CD4-positive, alpha-beta T cell treated with Interleukin-6 at 100 ng/mL for 8 hours (primary cell): ENCODE measurements around the gene SLC12A2.

Experiments
- DNase-seq: peaks from one replicate; pipeline ENCODE4 v3.0.0-alpha.2; 2020; ENCODE audit warnings: mixed read lengths, low spot score

SLC12A2 gene

DNA sequence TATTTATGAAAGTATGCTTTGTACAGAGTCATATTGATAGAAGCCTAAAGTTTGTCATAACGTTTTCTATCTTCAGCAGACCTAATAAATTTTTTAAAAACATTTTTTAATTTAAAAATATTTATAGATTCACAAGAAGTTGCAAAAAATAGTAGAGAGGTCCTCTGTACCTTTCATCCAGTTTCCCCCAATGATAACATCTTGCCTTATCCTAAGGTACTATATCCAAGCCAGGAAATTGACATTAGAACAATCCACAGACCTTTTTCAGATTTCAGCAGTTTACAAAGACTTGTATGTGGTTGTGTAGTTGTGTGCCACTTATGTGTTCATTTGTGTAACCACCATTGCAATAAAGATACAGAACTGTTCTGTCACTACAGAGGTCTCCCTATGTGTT, 88.5 kb downstream of the SLC12A2 start:
- no peak for DNase-seq

DNA sequence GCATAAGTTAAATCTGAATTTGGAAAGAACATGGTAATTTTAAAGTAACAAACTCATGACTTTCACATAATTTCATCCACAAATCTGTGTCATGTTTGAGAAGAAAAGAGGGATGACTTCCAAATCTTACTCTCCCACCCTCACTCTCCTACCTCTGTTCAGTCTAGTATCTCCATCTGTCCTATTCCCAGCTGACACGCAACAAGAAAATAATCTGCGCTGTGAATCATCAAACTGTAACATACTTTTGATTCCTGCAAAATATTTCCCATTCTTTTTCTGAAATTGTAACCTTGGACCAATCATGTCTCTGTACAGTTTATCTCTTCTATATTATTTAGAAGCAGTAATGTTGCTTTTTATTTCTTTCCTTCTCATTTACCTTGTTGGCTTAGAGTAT, 91.4 kb downstream of the SLC12A2 start:
- no peak for DNase-seq

DNA sequence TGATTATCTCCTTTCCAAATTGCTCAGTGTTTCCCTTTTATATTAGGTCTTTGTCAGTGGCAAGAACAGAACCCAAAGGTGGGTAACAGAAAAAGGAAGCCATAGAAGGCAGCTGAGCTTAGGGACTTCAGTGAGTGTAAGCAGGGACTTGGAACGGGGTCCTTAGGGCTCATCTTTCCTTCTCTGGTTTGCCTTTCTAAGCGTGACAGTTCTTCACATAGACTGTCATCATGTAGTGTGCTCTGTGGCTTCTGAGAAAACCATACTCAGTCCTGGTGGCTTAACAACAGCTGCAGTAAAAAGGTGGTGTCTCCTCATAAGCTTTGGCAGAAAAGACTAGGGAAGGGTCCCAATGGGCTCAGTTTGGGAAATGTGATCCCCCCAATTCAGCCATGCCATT, 108.8 kb downstream of the SLC12A2 start:
- DNase-seq, result no peak

DNA sequence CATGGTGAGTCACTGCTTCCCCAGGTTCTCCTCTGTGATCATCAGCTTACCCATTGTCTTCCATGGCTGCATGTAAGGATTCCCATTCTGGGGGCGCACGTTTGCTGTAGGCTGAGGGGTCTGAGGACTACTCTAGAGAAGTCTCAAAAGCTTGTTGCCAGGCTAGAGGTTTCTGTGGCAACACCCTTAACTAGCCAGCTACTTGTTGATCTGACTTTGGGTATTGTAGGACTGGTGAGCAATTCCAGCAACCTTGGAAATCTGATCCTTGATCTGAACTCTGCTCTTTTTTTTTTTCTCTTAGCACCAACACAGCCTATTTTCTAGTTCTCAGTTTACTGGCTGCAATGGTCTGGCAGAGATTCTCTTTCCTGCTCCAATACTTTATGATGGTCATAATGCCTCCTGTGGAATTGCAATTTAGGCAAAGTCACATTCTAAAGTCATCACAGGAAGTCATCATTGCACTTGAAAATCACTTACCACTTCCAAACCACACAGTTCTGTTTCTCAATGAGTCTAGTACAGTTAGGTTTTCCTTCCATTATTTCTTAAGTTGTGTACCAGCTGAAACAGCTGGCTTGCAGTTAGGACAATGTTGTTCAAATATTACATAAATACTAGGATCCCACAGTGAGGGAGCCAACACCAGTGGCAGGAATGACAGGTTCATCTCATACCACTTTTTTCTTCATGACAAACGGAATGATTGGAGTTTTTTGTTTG, 110.3 kb downstream of the SLC12A2 start:
- DNase-seq, result no peak

DNA sequence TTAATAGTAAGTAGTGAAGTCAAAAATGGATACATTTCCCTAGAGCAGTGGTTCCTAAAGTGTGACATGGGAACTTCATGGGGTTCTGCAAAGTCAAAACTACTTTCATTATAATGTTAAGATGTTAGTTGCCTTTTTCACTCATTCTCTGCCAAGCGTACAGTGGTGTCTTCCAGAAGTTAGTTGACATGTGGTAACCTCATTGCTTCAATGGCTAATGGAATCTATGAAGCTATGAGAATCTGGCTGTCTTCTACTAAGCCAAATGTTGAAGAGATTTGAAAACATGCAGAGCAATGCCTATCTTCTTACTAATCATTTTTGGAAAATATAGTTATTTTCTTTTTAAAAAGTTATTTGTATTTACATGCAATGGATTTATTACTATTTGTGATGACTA, 111.8 kb downstream of the SLC12A2 start:
- no peak for DNase-seq

DNA sequence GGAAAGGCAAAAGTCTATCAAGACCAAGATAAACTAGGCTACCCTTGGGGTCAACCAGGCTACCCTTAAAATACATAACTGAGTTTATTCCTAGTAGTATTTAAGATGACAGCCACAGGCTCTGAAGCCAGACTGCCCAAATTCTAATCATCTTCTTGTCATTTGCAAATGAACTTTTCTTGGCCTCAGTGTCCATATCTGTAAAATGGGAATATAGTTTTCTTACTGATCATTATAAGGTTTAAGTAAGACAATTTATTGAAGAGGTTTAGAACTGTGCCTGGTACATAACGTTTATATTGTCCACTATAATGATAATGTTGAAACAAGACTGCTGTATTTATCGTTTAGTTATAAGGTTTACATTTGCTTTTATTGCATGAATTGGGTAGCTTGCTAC, 112.5 kb downstream of the SLC12A2 start:
- DNase-seq, result no peak

DNA sequence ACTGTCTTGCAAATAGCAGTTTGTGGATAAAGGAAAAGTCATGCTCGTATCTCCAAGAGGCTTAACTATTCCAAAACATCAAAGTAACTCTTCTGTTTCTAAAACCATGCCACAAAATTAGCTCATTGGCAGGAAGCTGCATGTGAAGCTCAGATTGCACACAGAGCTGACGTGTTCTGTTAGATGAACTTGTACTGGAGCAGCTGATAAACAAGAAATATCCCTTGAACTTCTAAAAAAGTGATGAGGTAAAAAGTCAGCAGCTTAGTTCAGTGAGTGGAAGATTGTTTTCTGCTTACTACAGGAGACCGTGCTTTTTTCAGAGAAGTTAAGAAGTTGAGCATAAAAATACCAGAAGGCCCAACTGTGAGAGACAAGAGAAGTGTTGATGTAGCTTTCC, 113.2 kb downstream of the SLC12A2 start:
- DNase-seq, result peak; percentile 21

DNA sequence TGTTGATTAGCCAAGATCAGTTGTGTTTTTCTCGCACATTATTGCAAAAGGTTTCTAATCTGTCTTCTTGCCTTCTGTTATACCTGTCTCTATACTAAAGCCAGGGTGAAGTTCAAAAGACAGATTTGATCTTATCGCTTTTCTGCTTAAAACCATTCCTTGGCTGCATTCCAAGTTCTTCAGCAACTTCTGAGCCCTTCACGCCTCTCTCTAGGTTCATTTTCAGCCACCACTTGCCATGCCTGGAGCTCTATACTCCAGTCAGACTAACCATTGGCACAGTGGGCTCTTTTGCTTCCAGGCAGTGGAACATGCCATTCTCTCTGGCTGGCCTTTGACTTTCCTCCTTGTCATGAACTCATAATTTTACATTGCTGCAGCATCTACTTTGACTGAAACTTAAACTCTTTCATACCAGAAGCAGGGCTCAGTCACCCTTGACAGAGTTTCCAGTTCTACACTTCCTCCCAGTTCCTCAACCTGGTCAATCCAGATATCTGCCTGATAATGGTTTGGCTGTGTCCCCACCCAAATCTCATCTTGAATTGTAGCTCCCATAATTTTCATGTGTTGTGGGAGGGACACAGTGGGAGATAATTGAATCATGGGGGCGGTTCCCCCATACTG, 114.4 kb downstream of the SLC12A2 start:
- DNase-seq, result peak; percentile 33

DNA sequence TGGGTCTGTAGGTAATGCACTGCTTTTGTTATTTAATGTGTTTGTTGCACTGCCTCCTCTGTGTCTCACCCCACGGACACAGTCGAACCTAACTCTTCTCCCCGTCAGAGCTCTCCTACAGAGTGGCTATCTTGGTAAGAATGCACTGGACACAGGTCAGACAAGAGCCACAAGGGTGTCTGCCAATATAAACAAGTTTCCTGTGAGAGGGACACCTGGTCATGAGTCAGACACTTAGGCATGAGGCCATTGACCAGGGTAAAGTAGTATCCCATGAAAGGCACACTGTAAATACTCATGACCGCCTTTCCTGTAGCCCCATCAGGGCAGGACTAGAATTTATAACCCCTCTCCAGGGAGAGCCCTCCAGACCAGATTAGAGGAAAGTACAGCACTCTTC, 115.5 kb downstream of the SLC12A2 start:
- DNase-seq, result no peak

DNA sequence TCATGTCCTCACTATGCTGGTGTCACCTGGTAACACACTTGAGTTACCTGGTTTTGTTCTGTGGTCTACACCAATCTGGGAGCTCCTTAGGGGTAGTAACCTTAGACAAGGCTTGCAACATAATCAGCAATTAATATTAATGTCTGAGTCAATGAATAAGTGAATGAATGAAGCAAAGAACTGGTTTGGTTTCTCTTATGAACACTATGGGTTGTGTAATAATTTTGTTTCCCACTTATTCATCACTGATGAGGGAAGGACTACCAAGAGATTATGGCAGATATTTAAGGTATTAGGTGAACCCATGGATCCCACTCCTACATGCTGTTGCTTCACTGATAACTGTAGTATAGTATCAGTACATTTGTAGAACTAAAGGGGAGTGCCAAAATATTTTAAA, 116.0 kb downstream of the SLC12A2 start:
- no peak for DNase-seq

DNA sequence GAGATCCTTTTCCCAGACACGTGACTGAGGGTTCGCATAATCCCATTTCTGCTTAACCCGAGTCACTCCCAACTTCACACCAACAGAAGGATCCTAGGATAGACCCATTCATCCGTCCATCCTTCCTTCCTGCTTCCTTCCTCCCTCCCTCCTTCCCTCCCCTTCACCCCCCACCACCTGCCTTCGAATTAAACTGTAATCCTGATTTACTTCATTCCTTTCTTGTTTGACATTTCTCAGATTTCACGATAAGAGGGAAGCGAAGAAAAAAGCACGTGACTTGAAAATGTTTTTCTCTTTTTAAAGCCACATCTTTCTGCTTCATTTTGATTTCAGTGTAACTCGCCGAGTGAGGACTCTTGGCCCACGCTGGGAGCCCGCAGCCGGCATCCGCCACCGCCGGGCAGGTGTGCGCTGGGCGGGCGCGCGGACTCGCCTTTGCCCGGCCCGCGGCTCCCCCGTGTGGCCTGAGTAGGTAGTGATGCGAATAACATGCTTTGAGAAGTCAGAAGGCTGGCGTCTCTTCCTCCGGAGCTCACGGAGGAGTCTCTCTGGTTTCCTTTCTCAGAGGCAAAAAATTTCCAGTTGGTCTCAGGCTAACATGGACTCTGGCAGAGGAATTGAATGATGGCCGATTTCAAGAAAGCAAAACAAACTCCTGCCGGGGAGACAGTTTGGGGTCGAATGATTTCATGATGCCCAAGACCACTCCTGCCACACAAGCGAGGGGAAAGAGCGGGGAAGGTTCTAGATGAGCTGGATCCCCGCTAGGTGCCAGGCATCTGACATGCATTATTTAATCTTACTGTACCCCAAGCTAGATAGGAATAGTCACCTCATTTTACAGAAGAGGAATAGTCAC, 117.7 kb downstream of the SLC12A2 start:
- DNase-seq, result peak; percentile 78

DNA sequence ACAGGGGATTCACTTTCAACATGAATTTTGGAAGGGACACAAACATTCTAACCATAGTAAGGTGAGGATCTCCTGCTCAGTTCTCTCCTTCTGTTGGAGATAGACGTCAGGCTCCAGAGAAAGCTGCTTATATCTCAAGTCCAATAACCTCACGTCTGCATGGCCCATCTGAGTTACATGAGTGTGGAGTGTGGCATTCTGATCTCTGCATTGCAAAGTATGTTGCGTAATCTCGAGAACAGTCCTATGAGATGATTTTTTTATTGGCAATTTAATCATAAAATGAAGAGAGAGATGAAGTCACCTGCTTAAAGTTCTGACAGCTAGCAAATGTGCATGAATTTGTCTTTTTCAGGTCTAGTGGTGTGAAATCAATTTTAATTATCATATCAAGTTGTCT, 118.8 kb downstream of the SLC12A2 start:
- DNase-seq, result no peak

DNA sequence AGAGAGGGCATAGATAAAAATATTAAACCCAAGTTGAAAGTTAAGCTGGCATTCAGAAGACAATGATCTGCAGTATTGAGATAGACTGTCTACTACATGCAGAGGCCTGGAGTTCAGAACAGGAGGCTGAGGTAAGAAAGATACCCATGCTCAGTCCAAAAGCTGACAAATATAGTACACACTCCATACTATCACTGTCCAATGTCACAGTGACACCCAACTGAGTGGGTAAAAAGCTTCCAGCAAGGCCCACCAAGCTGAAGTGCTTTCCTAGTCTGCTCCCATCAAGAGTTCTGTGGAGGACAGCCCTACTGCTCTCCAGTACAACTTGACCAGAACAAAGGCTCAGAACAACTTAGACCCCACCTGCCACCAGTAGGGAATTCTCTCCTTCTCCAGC, 124.9 kb downstream of the SLC12A2 start:
- DNase-seq, result no peak

DNA sequence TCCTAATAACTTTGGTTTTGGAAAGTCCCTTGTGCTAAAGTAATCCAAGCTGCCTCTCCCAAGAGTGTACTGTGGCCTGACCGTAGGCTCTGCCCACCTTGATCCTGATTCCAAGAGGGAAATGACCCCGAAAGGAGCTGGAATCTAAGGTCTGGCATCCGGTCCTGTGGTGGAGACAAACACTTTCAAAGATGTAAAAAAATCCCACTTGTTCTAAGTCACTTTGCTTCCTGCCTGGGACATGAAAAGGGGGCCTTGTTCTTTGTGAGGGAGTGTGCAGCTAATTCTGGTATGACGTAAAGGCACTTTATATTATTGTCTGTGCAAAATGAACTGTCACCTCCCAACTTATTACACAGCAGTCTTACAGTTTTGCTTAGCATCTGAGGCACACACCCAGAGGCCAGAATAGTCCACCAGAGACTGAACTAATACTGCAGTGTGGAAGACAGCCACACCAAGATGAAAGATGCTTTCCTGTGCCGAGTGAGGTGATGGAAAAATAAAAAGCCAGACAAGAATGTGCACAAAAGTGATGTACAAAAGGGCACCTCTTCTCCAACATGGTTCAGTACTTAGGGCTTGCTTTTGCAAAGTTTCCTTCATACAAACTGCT, 128.7 kb downstream of the SLC12A2 start:
- DNase-seq, result no peak

DNA sequence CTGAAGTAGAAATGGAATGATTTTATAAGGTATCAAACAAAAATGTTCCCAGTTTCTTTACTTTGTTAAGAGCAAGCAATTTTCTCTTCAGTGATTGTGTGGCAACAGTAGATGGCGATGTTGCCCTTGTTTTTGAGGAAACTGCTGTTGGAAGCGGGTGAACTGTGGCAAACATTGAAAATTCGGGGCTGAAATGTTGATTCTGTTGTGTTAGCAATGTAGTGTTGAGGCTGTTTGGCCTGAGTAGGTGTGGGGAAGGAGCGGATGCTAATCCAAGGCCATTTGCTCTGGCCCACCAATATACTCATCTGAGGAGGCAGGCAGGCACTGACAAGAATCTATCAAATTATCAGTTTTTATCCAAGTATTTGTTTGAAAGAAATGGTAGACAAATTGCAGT, 129.8 kb downstream of the SLC12A2 start:
- DNase-seq, result peak; percentile 10

DNA sequence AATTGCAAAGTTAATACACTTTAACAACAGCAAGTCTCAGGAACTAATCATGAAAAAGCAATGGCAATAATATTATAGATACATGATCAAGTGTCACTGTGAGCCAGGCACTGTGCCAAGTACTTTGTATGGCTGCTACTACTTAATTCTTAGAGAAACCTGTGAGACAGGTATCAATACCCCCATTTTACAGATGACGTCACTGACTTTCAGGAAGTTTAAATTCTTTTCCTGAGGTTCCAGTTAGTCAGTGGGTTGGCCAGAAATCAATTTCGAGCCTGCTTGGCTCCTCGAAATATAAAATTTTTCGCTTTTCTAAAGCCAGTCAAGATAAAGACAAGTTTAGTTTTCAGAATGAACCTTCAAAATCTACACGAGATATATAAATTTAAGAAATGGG, 130.3 kb downstream of the SLC12A2 start:
- no peak for DNase-seq

DNA sequence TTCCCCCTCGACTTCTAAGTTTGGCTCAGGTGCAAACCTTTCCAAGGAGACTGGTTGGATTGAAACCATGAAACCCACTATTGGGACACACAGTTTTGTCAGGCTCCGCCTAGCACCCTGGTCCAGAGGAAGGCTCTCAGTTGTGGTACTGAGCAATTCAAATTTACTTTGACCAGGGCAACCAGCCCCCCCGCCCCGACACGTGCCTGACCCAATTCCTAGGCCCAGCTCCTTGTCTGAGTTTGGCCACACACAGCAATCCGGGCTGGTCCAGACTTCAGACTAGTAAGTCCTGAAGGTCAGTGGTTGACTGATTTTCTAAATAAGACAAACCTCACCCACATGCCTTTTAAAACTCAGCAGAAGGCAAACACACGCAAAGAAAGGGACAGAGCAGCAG, 132.7 kb downstream of the SLC12A2 start:
- no peak for DNase-seq

DNA sequence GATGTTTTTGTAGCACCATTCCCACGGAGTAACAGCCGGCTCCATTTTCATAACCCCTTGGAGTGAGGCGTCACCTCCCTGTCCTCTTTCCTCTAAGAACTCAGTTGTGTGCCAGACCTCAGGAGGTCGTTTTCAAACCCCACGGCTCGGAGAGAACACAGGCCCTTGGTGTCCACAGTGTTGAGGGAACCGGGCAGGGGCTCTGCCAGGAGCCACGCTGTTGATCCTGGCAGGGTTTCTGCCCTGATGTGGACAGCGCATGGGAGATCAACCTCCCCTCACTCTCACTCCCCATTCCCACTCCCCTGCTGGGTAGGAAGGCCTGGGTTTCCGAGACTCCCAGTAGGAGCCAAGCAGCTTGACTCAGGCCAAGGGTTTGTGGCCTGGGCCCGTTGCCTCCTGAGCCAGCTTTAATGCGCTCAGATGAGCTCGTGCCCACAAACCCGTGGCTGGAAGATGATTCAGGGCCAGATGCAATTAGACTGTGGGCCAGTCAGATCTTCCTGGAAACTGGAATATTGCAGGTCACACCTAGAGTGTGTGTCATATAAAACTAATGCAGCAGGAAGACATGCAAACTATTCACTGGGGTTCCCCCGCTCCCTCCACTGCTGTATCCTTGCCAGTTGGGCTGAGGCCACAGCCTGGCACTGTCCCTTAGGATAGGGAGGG, 133.4 kb downstream of the SLC12A2 start:
- DNase-seq, result no peak

DNA sequence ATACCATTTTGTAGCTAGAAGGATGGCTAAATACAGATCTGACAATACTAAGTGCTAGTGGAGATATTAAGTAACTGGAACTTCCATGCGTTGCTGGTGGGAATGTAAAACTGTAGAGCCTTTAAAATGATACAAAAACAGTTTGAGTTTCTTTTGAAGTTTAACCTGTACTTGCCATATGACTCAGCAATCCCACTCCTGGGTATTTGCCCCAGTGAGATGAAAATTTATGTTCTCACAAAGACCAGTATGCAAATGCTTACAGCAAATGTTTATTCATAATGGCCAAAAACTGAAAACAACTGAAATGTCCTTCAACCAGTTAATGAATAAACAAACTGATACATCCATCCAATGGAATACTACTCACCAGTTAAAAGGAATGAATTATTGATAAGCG, 137.3 kb downstream of the SLC12A2 start:
- DNase-seq, result no peak

DNA sequence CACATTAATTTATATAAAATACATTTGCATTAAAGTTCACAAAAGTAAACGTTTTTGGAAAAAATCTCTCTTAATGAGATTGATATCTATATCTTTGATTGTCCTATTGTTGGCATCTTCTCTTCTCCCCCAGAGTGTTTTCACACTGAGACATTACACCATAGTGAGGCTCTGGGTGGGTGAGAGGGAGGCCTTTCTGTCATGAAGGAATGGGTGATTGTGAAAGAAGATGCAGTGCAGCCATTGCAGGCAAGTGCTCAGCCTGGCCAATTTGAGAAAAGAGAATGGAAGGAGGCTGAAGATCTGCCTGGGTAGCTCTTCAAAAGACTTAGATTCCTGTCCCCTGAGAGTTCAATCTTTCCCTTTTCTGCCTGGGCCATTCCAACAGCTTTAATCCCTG, 140.8 kb downstream of the SLC12A2 start:
- DNase-seq, result no peak

DNA sequence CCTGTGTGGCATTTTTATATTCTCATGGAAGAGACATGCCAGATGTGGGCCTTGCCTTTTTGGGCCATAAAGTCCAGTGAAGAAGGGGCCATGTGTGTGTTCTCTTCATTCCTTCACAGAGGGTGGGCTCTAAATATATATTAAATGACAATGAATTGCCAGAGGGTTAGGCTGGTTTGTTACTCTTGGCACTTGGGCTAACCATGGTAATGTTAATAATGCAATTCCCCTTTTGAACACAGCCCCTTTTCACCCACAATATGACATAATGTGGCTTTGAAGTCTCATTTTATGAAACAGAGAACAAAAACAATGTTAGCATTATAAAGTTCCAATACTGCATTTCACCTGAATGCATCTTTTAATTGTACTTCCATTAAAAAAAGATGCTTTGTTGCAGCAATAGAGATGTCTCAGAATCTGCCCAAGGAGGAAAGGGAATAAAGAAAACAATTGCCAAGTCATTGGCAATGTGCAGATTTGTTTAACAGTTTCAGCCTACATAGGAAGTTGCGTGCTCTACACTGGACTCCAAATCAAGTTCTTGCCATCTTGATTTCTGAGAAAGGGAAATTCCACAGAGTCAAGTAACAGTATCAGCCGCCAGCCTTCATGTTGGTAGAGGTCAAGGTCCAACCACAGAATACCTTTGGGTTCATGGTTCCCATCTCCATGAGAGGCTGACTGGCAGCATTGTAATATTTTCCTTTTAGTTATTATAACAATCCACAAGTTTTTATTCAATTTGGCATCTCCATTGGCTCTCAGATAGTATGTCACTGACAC, 141.9 kb downstream of the SLC12A2 start:
- DNase-seq, result no peak
